GM12892 (cell line): ENCODE data around the gene C12orf57.
A peak's percentile ranks its signal among the peaks of the same experiment; 100 is the strongest.

Source experiments
- DNase-seq: peaks from one replicate; pipeline ENCODE4 v3.0.0; 2011; ENCODE audit not compliant: insufficient read length
- FAIRE-seq: peaks from 2 replicates; lab custom pipeline; 2011; peaks lifted over from hg19 to GRCh38; lab: Jason Lieb, UNC
- POLR2A ChIP-seq: IDR thresholded peaks from 2 replicates; pipeline ENCODE4 v1.6.1; 2011; ENCODE audit warnings: low read depth, low read length, control low read depth
- POLR2AphosphoS5 ChIP-seq: IDR thresholded peaks from 2 replicates; pipeline ENCODE4 v1.6.1; 2011; ENCODE audit warnings: low read depth, low read length, control low read depth
- TAF1 ChIP-seq: IDR thresholded peaks from 2 replicates; pipeline ENCODE4 v1.6.1; 2011; ENCODE audit warnings: low read depth, mild to moderate bottlenecking, control low read depth, low read length, borderline replicate concordance

C12orf57 gene

DNA sequence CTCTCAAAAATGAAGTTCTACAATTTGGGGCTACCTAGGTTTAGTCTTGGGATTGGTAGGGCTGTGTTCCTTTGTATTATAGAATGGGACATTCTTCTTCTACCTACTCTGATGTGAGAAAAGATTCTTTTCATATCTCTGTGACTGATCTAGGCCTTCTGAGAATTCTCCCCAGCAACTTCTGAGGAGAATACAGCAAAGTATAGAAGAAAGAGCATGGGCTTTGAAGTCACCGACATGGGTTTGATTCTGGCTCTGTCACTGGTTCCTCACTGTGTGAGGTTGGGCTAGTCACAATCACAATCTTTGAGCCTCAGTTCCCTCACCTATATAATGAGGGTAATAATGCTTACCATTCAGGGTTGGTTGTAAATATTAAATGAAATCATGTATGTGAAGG lies 11.1 kb upstream of the C12orf57 start:
- TF ChIP-seq POLR2AphosphoS5 (no peak), POLR2A (no peak), TAF1 (no peak)
- DNase-seq (no peak), FAIRE-seq (no peak)

DNA sequence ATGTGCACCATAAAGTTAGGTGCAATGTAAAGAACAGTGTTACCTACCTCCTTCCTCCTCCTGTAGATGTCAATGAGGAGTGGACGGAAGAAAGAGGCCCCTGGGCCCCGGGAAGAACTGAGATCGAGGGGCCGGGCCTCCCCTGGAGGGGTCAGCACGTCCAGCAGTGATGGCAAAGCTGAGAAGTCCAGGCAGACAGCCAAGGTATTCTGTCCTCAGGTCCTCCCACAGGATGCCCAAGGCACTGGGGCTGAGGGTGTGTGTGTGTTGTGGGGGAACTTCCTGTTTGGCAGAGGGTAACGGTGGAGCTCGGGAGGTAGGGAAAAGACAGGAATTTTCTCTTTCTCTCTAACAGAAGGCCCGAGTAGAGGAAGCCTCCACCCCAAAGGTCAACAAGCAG lies 9.7 kb upstream of the C12orf57 start:
- FAIRE-seq, result no peak
- TF ChIP-seq TAF1 (no peak), POLR2AphosphoS5 (no peak), POLR2A (no peak)
- no peak for DNase-seq

DNA sequence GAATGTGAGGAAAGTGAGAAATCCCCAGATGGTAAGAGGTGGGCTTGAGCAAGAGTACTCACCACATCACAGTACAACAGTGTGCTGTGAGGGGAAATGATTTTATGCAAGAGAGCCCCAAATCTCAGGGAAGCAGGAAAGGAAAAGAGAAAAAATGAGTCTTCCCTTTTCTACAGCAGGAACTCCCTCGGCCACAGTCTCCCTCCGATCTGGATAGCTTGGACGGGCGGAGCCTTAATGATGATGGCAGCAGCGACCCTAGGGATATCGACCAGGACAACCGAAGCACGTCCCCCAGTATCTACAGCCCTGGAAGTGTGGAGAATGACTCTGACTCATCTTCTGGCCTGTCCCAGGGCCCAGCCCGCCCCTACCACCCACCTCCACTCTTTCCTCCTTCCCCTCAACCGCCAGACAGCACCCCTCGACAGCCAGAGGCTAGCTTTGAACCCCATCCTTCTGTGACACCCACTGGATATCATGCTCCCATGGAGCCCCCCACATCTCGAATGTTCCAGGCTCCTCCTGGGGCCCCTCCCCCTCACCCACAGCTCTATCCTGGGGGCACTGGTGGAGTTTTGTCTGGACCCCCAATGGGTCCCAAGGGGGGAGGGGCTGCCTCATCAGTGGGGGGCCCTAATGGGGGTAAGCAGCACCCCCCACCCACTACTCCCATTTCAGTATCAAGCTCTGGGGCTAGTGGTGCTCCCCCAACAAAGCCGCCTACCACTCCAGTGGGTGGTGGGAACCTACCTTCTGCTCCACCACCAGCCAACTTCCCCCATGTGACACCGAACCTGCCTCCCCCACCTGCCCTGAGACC lies 8.2 kb upstream of the C12orf57 start:
- FAIRE-seq, result no peak
- TF ChIP-seq TAF1 (no peak), POLR2AphosphoS5 (peak; percentile 66; the same call in 1 of the 2 replicates), POLR2A (no peak)

DNA sequence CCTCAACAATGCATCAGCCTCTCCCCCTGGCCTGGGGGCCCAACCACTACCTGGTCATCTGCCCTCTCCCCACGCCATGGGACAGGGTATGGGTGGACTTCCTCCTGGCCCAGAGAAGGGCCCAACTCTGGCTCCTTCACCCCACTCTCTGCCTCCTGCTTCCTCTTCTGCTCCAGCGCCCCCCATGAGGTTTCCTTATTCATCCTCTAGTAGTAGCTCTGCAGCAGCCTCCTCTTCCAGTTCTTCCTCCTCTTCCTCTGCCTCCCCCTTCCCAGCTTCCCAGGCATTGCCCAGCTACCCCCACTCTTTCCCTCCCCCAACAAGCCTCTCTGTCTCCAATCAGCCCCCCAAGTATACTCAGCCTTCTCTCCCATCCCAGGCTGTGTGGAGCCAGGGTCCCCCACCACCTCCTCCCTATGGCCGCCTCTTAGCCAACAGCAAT lies 7.6 kb upstream of the C12orf57 start:
- DNase-seq (no peak), FAIRE-seq (no peak)
- TF ChIP-seq POLR2AphosphoS5 (peak; percentile 2; the same call in 1 of the 2 replicates), TAF1 (no peak), POLR2A (no peak)

More for the DNA sequence above, 8.2 kb upstream of the C12orf57 start:
- no peak for DNase-seq

DNA sequence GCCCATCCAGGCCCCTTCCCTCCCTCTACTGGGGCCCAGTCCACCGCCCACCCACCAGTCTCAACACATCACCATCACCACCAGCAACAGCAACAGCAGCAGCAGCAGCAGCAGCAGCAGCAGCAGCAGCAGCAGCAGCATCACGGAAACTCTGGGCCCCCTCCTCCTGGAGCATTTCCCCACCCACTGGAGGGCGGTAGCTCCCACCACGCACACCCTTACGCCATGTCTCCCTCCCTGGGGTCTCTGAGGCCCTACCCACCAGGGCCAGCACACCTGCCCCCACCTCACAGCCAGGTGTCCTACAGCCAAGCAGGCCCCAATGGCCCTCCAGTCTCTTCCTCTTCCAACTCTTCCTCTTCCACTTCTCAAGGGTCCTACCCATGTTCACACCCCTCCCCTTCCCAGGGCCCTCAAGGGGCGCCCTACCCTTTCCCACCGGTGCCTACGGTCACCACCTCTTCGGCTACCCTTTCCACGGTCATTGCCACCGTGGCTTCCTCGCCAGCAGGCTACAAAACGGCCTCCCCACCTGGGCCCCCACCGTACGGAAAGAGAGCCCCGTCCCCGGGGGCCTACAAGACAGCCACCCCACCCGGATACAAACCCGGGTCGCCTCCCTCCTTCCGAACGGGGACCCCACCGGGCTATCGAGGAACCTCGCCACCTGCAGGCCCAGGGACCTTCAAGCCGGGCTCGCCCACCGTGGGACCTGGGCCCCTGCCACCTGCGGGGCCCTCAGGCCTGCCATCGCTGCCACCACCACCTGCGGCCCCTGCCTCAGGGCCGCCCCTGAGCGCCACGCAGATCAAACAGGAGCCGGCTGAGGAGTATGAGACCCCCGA lies 7.0 kb upstream of the C12orf57 start:
- TF ChIP-seq POLR2AphosphoS5 (no peak; the same call in 1 of the 2 replicates), POLR2A (peak; percentile 58; the same call in 1 of the 2 replicates)
- FAIRE-seq (peak; percentile 87), DNase-seq (no peak)

DNA sequence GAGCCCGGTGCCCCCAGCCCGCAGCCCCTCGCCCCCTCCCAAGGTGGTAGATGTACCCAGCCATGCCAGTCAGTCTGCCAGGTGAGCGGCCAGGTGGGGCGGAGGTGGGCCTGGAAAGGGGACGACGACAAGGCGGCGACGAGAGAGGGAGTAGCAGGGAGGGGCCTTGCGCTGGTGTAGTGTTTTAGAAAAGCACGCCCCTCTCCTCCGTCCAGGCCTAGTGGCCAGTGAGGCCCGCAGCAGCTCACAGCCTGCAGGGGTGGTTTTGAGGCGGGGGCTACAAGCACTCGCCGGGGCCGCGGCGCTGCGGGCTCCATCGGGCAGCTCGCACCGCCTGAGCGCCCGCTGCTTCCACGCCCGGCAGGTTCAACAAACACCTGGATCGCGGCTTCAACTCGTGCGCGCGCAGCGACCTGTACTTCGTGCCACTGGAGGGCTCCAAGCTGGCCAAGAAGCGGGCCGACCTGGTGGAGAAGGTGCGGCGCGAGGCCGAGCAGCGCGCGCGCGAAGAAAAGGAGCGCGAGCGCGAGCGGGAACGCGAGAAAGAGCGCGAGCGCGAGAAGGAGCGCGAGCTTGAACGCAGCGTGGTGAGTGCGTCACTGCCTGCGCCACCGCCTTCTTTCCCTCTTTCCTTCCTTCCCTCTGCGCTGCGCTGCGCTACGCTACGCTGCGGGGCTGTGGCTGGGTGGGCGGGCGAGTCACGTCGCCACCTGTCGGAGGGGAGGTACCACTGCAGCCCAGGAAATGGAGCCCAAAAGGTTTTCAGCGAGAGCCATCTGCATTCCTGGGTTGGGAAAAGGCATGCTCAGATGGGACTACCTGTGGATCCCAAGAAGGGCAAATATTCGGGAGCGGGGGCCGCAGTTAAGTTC lies 6.1 kb upstream of the C12orf57 start:
- FAIRE-seq (peak; percentile 100), DNase-seq (peak; percentile 83)
- TF ChIP-seq POLR2AphosphoS5 (peak; percentile 91), POLR2A (peak; percentile 95), TAF1 (peak; percentile 68)

DNA sequence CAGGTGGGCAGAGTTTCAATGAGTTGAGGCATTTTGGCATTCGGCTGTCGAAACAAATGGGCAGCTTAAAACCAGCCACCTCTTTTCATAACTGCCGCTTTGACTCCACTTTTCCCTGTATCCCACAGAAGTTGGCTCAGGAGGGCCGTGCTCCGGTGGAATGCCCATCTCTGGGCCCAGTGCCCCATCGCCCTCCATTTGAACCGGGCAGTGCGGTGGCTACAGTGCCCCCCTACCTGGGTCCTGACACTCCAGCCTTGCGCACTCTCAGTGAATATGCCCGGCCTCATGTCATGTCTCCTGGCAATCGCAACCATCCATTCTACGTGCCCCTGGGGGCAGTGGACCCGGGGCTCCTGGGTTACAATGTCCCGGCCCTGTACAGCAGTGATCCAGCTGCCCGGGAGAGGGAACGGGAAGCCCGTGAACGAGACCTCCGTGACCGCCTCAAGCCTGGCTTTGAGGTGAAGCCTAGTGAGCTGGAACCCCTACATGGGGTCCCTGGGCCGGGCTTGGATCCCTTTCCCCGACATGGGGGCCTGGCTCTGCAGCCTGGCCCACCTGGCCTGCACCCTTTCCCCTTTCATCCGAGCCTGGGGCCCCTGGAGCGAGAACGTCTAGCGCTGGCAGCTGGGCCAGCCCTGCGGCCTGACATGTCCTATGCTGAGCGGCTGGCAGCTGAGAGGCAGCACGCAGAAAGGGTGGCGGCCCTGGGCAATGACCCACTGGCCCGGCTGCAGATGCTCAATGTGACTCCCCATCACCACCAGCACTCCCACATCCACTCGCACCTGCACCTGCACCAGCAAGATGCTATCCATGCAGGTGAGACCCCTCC lies 5.2 kb upstream of the C12orf57 start:
- TF ChIP-seq POLR2AphosphoS5, result peak; percentile 65
- no peak for TF ChIP-seq POLR2A
- TF ChIP-seq TAF1, result no peak
- DNase-seq (no peak), FAIRE-seq (no peak)

DNA sequence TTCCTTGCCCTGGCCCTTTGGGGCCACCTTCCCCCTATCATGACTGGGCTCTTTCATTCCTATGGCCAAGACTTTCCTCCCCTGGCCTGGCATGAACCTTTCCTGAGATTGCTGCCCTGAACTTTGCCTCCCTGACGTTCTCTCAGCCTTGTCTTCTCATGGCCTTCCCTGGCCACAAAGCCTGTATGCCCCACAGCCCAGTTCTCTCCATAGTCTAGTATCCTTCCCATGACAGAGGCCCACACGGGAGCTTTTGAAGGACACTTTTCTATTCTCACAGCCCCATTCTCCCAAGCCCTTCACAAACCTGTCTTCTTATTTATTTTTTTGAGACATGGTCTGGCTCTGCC lies 4.7 kb upstream of the C12orf57 start:
- FAIRE-seq (peak; percentile 48), DNase-seq (no peak)
- no peak for TF ChIP-seq POLR2A
- TF ChIP-seq POLR2AphosphoS5, result peak; percentile 46

DNA sequence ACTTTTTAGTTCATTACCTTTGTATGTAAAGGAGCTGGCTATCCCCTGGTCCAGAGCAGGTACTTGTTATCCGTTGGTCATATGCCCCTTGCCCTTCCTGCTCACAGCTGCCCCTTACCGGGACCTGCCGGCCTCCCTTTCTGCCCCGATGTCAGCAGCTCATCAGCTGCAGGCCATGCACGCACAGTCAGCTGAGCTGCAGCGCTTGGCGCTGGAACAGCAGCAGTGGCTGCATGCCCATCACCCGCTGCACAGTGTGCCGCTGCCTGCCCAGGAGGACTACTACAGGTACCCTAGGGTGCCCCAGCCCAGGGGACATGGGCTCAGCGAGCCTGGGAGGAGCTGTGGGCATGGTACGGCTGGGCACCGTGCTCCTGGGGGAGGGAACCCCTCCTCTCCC lies 2.6 kb upstream of the C12orf57 start:
- TF ChIP-seq TAF1 (no peak), POLR2A (no peak), POLR2AphosphoS5 (no peak)
- no peak for FAIRE-seq
- no peak for DNase-seq

DNA sequence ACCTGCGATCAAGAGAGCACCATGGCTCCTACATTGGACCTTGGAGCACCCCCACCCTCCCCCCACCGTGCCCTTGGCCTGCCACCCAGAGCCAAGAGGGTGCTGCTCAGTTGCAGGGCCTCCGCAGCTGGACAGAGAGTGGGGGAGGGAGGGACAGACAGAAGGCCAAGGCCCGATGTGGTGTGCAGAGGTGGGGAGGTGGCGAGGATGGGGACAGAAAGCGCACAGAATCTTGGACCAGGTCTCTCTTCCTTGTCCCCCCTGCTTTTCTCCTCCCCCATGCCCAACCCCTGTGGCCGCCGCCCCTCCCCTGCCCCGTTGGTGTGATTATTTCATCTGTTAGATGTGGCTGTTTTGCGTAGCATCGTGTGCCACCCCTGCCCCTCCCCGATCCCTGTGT lies 2.0 kb upstream of the C12orf57 start:
- no peak for DNase-seq
- FAIRE-seq, result no peak
- TF ChIP-seq POLR2A, result no peak
- TF ChIP-seq TAF1, result no peak
- no peak for TF ChIP-seq POLR2AphosphoS5

DNA sequence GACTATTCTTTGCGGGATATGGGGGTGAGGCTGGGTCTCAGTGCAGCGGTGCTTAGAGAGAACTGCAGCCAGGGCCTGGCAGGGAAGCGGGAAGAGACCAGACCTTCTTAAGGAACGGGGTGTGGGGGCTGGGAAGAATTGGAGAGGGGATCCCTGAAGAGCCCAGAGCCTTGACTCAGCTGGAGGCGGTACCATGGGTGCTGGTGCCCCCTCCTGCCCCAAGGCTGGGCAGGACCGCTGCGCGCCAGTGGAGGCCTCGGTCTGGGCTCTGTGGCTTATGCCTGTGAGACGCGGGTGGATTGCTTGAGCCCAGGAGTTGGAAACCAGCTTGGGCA lies 1.5 kb upstream of the C12orf57 start:
- DNase-seq (no peak), FAIRE-seq (no peak)
- TF ChIP-seq POLR2A (no peak), POLR2AphosphoS5 (no peak), TAF1 (no peak)
